ENCODE results near the gene ABHD5. TPM values are rescaled to one million over a fixed set of nuclear protein-coding genes. Genes with fewer than 3 reads are reported as not detected.

ABHD5 gene
- total RNA-seq, 1 donor from 2014 or later, result 13.2 TPM

GRCh38 chr3:43773273-43774094, 82.7 kb downstream of the ABHD5 start:
- Mint-ChIP-seq H3K9me3 (no peaks in the 10 kb centered on the region), H3K4me3 (no peak overlapping the region), H3K36me3 (no peaks in the 10 kb centered on the region), H3K27ac (no peak overlapping the region), H3K27me3 (peaks cover 8% of the 10 kb centered on the region), H3K4me1 (ENCODE audit: unreplicated experiment) (peaks cover 5% of the 10 kb centered on the region)
- TF ChIP-seq, protein P1, sequence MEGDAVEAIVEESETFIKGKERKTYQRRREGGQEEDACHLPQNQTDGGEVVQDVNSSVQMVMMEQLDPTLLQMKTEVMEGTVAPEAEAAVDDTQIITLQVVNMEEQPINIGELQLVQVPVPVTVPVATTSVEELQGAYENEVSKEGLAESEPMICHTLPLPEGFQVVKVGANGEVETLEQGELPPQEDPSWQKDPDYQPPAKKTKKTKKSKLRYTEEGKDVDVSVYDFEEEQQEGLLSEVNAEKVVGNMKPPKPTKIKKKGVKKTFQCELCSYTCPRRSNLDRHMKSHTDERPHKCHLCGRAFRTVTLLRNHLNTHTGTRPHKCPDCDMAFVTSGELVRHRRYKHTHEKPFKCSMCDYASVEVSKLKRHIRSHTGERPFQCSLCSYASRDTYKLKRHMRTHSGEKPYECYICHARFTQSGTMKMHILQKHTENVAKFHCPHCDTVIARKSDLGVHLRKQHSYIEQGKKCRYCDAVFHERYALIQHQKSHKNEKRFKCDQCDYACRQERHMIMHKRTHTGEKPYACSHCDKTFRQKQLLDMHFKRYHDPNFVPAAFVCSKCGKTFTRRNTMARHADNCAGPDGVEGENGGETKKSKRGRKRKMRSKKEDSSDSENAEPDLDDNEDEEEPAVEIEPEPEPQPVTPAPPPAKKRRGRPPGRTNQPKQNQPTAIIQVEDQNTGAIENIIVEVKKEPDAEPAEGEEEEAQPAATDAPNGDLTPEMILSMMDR (conservative IDR thresholded peaks at IDR 0.05), result no peak
- DNase-seq (ENCODE audit: extremely low spot score, unreplicated experiment), result no peak

GRCh38 chr3:43774799-43775198, 84.1 kb downstream of the ABHD5 start:
- no peak overlapping the region for H3K4me3 Mint-ChIP-seq
- no peak for DNase-seq (ENCODE audit: extremely low spot score, unreplicated experiment)
- no peaks in the 10 kb centered on the region for H3K4me1 Mint-ChIP-seq (ENCODE audit: unreplicated experiment)
- H3K36me3 Mint-ChIP-seq, result no peaks in the 10 kb centered on the region
- H3K27me3 Mint-ChIP-seq, result peaks cover 13% of the 10 kb centered on the region
- no peaks in the 10 kb centered on the region for H3K9me3 Mint-ChIP-seq
- TF ChIP-seq, protein P1 (conservative IDR thresholded peaks at IDR 0.05), result no peak
- H3K27ac Mint-ChIP-seq, result no peak overlapping the region

DNA sequence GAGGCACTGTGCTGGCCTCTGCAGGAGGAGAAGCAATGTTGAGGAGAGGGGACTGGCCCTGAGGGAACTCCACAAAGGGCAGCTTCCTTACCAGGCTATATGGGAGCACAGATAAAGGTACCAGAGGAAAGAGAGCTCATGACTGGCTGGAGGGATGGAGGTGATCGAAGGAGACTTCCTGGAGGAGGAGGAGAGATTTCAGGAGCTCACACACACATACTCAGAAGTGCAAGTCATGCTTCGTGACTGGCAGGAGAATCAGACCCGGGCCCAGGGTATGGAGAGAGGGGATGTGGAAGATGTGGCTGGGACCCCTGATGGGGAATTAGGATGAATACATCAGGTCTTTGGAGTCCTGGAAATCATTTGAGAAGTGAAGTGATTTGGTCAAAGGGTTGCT, 85.4 kb downstream of the ABHD5 start:
- Mint-ChIP-seq H3K27ac (no peak overlapping the region), H3K9me3 (no peaks in the 10 kb centered on the region), H3K27me3 (peaks cover 13% of the 10 kb centered on the region), H3K36me3 (no peaks in the 10 kb centered on the region), H3K4me3 (no peak overlapping the region), H3K4me1 (ENCODE audit: unreplicated experiment) (no peaks in the 10 kb centered on the region)
- TF ChIP-seq, protein P1 (conservative IDR thresholded peaks at IDR 0.05), result no peak
- DNase-seq (ENCODE audit: extremely low spot score, unreplicated experiment), result no peak

GRCh38 chr3:43779850-43780249, 89.1 kb downstream of the ABHD5 start:
- peaks cover 13% of the 10 kb centered on the region for H3K27me3 Mint-ChIP-seq
- no peaks in the 10 kb centered on the region for H3K4me1 Mint-ChIP-seq (ENCODE audit: unreplicated experiment)
- DNase-seq (ENCODE audit: extremely low spot score, unreplicated experiment), result no peak
- TF ChIP-seq, protein P1 (conservative IDR thresholded peaks at IDR 0.05), result no peak
- H3K9me3 Mint-ChIP-seq, result no peaks in the 10 kb centered on the region
- no peaks in the 10 kb centered on the region for H3K36me3 Mint-ChIP-seq
- H3K4me3 Mint-ChIP-seq, result no peak overlapping the region
- no peak overlapping the region for H3K27ac Mint-ChIP-seq

- Mint-ChIP-seq H3K9me3 (no peaks in the 10 kb centered on the region), H3K4me3 (no peak overlapping the region), H3K27me3 (peaks cover 20% of the 10 kb centered on the region), H3K27ac (no peak overlapping the region), H3K4me1 (ENCODE audit: unreplicated experiment) (no peaks in the 10 kb centered on the region), H3K36me3 (no peaks in the 10 kb centered on the region)
- no peak for DNase-seq (ENCODE audit: extremely low spot score, unreplicated experiment)
- TF ChIP-seq, protein P1 (conservative IDR thresholded peaks at IDR 0.05), result no peak
Measured at GRCh38 chr3:43782541-43782940, 91.8 kb downstream of the ABHD5 start.

Other genes starting within 250 kb of the ABHD5 start
- 32.5 and 40.3 TPM in 2 replicates for gene ANO10, start 68.9 kb upstream of the ABHD5 start, total RNA-seq (ENCODE audit: low replicate concordance)